GM12874 (cell line): Measurements from ENCODE around the gene TMC1.

Source experiments
- TF ChIP-seq, protein P1 (sequence below): IDR thresholded peaks from 2 replicates; pipeline ENCODE4 v1.5.1; 2011; ENCODE audit warnings: low read depth, mild to moderate bottlenecking, control low read depth, low read length, moderate library complexity; ENCODE audit not compliant: insufficient read depth

TMC1 gene

DNA sequence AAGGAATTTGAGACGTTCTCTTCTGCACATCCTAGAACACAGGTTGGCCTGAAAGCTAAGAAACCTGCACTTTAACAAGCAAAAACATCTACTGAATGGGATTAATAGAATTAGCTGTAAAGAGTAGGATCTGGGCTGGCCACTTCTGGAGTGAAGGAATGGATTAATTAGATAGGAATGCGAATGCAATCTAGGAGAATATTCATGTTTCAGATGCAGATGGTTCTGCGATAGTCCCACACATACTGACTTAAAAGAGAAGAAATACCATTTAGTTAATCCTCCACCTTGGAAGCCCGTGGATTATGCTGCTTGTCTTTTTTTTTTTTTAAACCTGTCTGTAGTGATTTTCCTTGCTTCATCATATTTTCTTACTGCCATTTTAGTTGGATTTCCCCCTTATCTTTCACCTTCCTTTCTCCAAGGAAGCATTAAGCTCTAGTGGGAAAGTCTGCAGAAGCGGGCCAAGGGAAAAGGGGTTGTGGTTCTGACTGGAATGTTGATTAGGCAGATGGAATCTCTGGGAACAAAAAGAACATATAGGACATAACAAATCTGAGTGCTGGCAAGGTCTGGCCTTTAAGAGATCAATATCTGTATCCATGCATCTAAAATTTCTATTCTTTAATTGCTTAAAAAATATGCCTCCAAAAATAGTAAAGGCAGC is 279.1 kb downstream of the TMC1 start:
- TF ChIP-seq, protein P1, sequence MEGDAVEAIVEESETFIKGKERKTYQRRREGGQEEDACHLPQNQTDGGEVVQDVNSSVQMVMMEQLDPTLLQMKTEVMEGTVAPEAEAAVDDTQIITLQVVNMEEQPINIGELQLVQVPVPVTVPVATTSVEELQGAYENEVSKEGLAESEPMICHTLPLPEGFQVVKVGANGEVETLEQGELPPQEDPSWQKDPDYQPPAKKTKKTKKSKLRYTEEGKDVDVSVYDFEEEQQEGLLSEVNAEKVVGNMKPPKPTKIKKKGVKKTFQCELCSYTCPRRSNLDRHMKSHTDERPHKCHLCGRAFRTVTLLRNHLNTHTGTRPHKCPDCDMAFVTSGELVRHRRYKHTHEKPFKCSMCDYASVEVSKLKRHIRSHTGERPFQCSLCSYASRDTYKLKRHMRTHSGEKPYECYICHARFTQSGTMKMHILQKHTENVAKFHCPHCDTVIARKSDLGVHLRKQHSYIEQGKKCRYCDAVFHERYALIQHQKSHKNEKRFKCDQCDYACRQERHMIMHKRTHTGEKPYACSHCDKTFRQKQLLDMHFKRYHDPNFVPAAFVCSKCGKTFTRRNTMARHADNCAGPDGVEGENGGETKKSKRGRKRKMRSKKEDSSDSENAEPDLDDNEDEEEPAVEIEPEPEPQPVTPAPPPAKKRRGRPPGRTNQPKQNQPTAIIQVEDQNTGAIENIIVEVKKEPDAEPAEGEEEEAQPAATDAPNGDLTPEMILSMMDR = no peak

DNA sequence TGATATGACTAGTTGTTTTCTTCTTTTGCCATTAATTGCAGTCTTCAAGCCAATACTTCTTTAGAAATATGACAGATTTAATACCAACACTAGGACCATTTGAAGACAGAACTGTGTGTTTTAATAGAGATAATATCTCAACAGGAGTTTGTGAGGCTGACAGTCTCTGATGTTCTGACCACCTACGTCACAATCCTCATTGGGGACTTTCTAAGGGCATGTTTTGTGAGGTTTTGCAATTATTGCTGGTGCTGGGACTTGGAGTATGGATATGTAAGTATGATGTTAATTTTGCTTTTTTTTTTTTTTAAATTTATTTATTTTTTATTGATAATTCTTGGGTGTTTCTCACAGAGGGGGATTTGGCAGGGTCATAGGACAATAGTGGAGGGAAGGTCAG is 283.8 kb downstream of the TMC1 start:
- TF ChIP-seq, protein P1 = no peak

- TF ChIP-seq, protein P1 = peak; percentile 42
Measured at GRCh38 chr9:72807765-72808445, 286.5 kb downstream of the TMC1 start.

GRCh38 chr9:72808446-72808768 is 287.0 kb downstream of the TMC1 start:
- TF ChIP-seq, protein P1 = no peak

DNA sequence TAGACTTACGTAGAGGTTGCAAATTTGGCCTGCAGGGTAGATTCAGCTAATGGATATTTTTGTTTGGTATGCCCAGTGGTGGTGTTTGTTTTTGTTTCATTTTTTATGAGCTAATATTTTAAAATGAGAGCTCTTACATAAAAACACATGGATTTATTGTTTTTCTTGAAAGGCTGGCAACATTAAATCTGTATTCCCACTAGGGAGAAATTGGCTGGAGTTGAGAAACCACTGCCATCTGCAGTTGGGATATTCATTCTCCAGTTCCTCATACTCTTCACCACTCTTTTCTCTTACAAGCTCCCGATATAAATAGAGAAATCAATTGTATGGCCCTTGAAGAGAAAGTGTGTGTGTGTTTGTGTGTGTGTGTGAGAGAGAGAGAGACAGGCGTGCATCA is 288.2 kb downstream of the TMC1 start:
- TF ChIP-seq, protein P1 = no peak

GRCh38 chr9:72812559-72813111 is 291.2 kb downstream of the TMC1 start:
- TF ChIP-seq, protein P1 = no peak

- TF ChIP-seq, protein P1 = no peak
Measured at GRCh38 chr9:72813544-72813943, 292.1 kb downstream of the TMC1 start.
